AG09309 (cell line): ENCODE measurements around the gene FUOM.

Source experiments
- DNase-seq: peaks from one replicate; pipeline ENCODE4 v3.0.0-alpha.2; 2010; ENCODE audit warnings: low read depth
- H3K4me3 ChIP-seq: 2 replicates; pipeline ENCODE4 v1.5.1; 2011; ENCODE audit warnings: mild to moderate bottlenecking, low read depth, low read length, moderate library complexity; ENCODE audit not compliant: control insufficient read depth
- CTCF ChIP-seq: IDR thresholded peaks from 2 replicates; pipeline ENCODE4 v1.5.1; 2011; ENCODE audit warnings: mild to moderate bottlenecking, low read depth, low read length, inconsistent platforms; ENCODE audit not compliant: insufficient read depth, control insufficient read depth; ENCODE audit errors: missing control alignments

The FUOM gene

GRCh38 chr10:133336118-133336576, 21.7 kb downstream of the FUOM start:
- no peak for TF ChIP-seq CTCF
- no peak for DNase-seq
- H3K4me3 ChIP-seq, result no peak overlapping the region

- DNase-seq, result no peak
- TF ChIP-seq CTCF, result no peak
- peak overlapping the region; percentile 29 for H3K4me3 ChIP-seq
Measured at GRCh38 chr10:133335246-133336117, 22.3 kb downstream of the FUOM start.

GRCh38 chr10:133334503-133335245, 23.1 kb downstream of the FUOM start:
- peak overlapping the region; percentile 29 for H3K4me3 ChIP-seq
- no peak for TF ChIP-seq CTCF
- DNase-seq, result no peak

- no peak for DNase-seq
- TF ChIP-seq CTCF, result no peak
- H3K4me3 ChIP-seq, result no peak overlapping the region
Measured at GRCh38 chr10:133332936-133333699, 24.7 kb downstream of the FUOM start.

GRCh38 chr10:133329491-133330202, 28.2 kb downstream of the FUOM start:
- DNase-seq, result peak; percentile 31
- peak; percentile 97 for TF ChIP-seq CTCF
- H3K4me3 ChIP-seq, result peak overlapping the region; percentile 26
